OCI-LY7 (cell line): ENCODE measurements around the gene EPHB3. TPM values are rescaled to one million over a fixed set of nuclear protein-coding genes. Genes with fewer than 3 reads are reported as not detected.

ENCODE experiments used
- BruUV-seq: library from RNA; stranded (reverse); fragments of 400-500 nt; replicated peaks from 2 replicates; lab custom pipeline; 2021; lab: Mats Ljungman, UMichigan
- CTCF ChIA-PET: fragments of 300-600 bp; sonication (Branson Sonifier 250); formaldehyde crosslinking; loops from one replicate; lab custom pipeline; 2022; ENCODE audit warnings: antibody characterized with exemption; ENCODE audit not compliant: unreplicated experiment; lab: Charles Lee
- POLR2A ChIA-PET: fragments of 300-600 bp; sonication (Branson Sonifier 250); formaldehyde crosslinking; loops from one replicate; lab custom pipeline; 2022; ENCODE audit warnings: antibody characterized with exemption; lab: Charles Lee
- DNase-seq: peaks from one replicate; pipeline ENCODE4 v3.0.0-alpha.2; 2015; ENCODE audit warnings: low spot score
- H2AFZ ChIP-seq: fragments of 200-600 bp; sonication (generic), shearing (Covaris generic); 2 replicates; pipeline ENCODE4 v1.6.1; 2014; ENCODE audit warnings: mild to moderate bottlenecking, antibody characterized with exemption, low read length, moderate library complexity
- H3K27ac ChIP-seq: fragments of 200-600 bp; sonication (generic); 2 replicates; pipeline ENCODE4 v1.5.1; 2014; ENCODE audit warnings: mixed run types, low read depth, mild to moderate bottlenecking, moderate library complexity, low read length, inconsistent platforms; ENCODE audit not compliant: poor library complexity, severe bottlenecking
- H3K36me3 ChIP-seq: fragments of 200-600 bp; sonication (generic); 2 replicates; pipeline ENCODE4 v1.6.1; 2014; ENCODE audit warnings: mild to moderate bottlenecking, antibody characterized with exemption, low read length, moderate library complexity, mixed read lengths; ENCODE audit not compliant: insufficient read depth
- H3K4me1 ChIP-seq: fragments of 200-600 bp; sonication (generic); 2 replicates; pipeline ENCODE4 v1.5.1; 2014; ENCODE audit warnings: mild to moderate bottlenecking, low read length; ENCODE audit not compliant: insufficient read depth, poor library complexity, severe bottlenecking
- H3K4me2 ChIP-seq: fragments of 200-600 bp; sonication (generic); 2 replicates; pipeline ENCODE4 v1.6.1; 2014; ENCODE audit warnings: mild to moderate bottlenecking, low read length
- H3K4me3 ChIP-seq: fragments of 200-600 bp; sonication (generic); 2 replicates; pipeline ENCODE4 v1.5.1; 2014; ENCODE audit warnings: mild to moderate bottlenecking, low read depth, low read length; ENCODE audit not compliant: poor library complexity, severe bottlenecking
- H3K79me2 ChIP-seq: fragments of 200-600 bp; sonication (generic); 2 replicates; pipeline ENCODE4 v1.6.1; 2016; ENCODE audit warnings: low read depth, mild to moderate bottlenecking, low read length, moderate library complexity, mixed read lengths; ENCODE audit not compliant: insufficient read depth
- H3K9me2 ChIP-seq: fragments of 200-600 bp; sonication (generic); 2 replicates; pipeline ENCODE4 v1.6.1; 2016; ENCODE audit warnings: mild to moderate bottlenecking, low read length, mixed read lengths; ENCODE audit not compliant: insufficient read depth
- H3K9me3 ChIP-seq: fragments of 200-600 bp; sonication (generic); 2 replicates; pipeline ENCODE4 v1.6.1; 2014; ENCODE audit warnings: mild to moderate bottlenecking, mixed run types, low read length, mixed read lengths
- H4K20me1 ChIP-seq: fragments of 200-600 bp; sonication (generic); 2 replicates; pipeline ENCODE4 v1.6.1; 2014; ENCODE audit warnings: mild to moderate bottlenecking, antibody characterized with exemption, low read length, moderate library complexity, mixed read lengths; ENCODE audit not compliant: insufficient read depth
- CTCF ChIP-seq: fragments of 200-600 bp; sonication (generic); conservative IDR thresholded peaks from 2 replicates; pipeline ENCODE4 v1.5.1; 2014; ENCODE audit warnings: mild to moderate bottlenecking, antibody characterized with exemption, low read length, moderate library complexity, mixed read lengths
- EZH2phosphoT487 ChIP-seq: fragments of 200-600 bp; sonication (generic); IDR thresholded peaks from 2 replicates; pipeline ENCODE4 v1.6.1; 2018; ENCODE audit warnings: low read depth, borderline replicate concordance, mild to moderate bottlenecking, mixed run types, antibody characterized with exemption, low read length, moderate library complexity, mixed read lengths
- intact Hi-C: fragments of 100-400 bp; cut with micrococcal nuclease; formaldehyde crosslinking; loops from one replicate; pipeline ENCODE4 v1.10.0; 2022; ENCODE audit not compliant: unreplicated experiment
- total RNA-seq, 2 experiments: library from RNA; depleted of rRNA in 1 of 2; stranded (reverse); fragments of >200 nt in 1 of 2; shearing (Covaris generic) in 1 of 2; gene quantifications; 2 replicates each; pipeline ENCODE4 v1.2.3, GENCODE V29; 2014 to 2022

EPHB3 gene
- total RNA-seq, 2 experiments from 2014 or later: not detected

GRCh38 chr3:184558726-184559125 lies 2.9 kb upstream of the EPHB3 start:
- POLR2A ChIA-PET: interaction anchor here (0.6 kb wide), 1 partner anchor 8 kb away, joined by 3 read pairs; no protein-coding TSS in a partner anchor
- no peaks in the 10 kb centered on the region for H3K9me3 ChIP-seq
- intact Hi-C loops: no loop called here

GRCh38 chr3:184559336-184559735 lies 2.2 kb upstream of the EPHB3 start:
- no peaks in the 10 kb centered on the region for H3K4me1 ChIP-seq

More at GRCh38 chr3:184558726-184559125, 2.9 kb upstream of the EPHB3 start:
- DNase-seq: no peak
- CTCF ChIA-PET: interaction anchor here (0.7 to 1.0 kb wide), 2 partner anchors 219 to 220 kb away, joined by 4 read pairs; no protein-coding TSS in a partner anchor
- H3K4me2 ChIP-seq: no peak overlapping the region
- no peak overlapping the region for H3K4me3 ChIP-seq
- no peaks in the 10 kb centered on the region for H3K4me1 ChIP-seq
- no TSS peak for BruUV-seq
- no peak overlapping the region for H2AFZ ChIP-seq
- TF ChIP-seq EZH2phosphoT487 (no peak), CTCF (no peak)
- H4K20me1 ChIP-seq: no peaks in the 10 kb centered on the region
- H3K27ac ChIP-seq: no peak overlapping the region
- H3K9me2 ChIP-seq: no peaks in the 10 kb centered on the region
- no peaks in the 10 kb centered on the region for H3K79me2 ChIP-seq
- H3K36me3 ChIP-seq: no peaks in the 10 kb centered on the region

More at GRCh38 chr3:184559336-184559735, 2.2 kb upstream of the EPHB3 start:
- H3K4me3 ChIP-seq: no peak overlapping the region
- H3K79me2 ChIP-seq: no peaks in the 10 kb centered on the region
- H3K9me3 ChIP-seq: no peaks in the 10 kb centered on the region
- no peaks in the 10 kb centered on the region for H3K36me3 ChIP-seq
- no peak overlapping the region for H3K27ac ChIP-seq
- no peaks in the 10 kb centered on the region for H3K9me2 ChIP-seq
- no TSS peak for BruUV-seq
- H2AFZ ChIP-seq: no peak overlapping the region
- no peak overlapping the region for H3K4me2 ChIP-seq
- intact Hi-C loops: no loop called here
- TF ChIP-seq CTCF: no peak
- TF ChIP-seq EZH2phosphoT487: no peak
- ChIA-PET CTCF (no interaction called here), POLR2A (no interaction called here)
- DNase-seq: no peak
- H4K20me1 ChIP-seq: no peaks in the 10 kb centered on the region
